Breast epithelium (tissue), 3 donors: ENCODE data around the gene ASXL1.

Experiments used
- POLR2A ChIP-seq: fragments of 450-650 bp; IDR thresholded peaks from one replicate; pipeline ENCODE4 v1.6.1; 2016; ENCODE audit warnings: antibody characterized with exemption, mild to moderate bottlenecking, moderate library complexity
- TF ChIP-seq, protein P1 (sequence below), 3 donors: fragments of 450-650 bp; IDR thresholded peaks; one replicate each; pipeline ENCODE4 v1.5.1; 2016 to 2017; ENCODE audit warnings: antibody characterized with exemption in 3 of 3, mild to moderate bottlenecking in 3 of 3, moderate library complexity in 3 of 3

DNA sequence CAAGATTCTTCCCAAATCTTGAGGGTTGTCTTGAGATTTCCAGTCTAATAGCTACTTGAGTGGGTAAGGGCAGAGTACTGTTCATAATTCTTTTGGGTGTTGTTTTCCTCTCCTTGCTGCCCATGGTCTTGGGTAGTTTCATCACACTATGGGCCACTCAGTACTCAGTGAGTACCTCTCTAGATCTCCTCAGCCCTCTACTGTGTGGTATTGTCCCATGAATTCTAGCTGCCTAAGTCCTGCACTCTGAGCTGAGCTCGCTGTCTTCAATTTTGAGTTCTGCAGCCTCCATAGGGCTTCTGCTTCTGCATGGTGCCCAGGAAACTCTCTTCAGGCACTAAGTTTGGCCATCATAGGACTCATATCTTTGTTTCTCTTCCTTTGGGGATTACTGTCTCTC lies 42.3 kb downstream of the ASXL1 start:
- TF ChIP-seq POLR2A: no peak
- TF ChIP-seq, protein P1, sequence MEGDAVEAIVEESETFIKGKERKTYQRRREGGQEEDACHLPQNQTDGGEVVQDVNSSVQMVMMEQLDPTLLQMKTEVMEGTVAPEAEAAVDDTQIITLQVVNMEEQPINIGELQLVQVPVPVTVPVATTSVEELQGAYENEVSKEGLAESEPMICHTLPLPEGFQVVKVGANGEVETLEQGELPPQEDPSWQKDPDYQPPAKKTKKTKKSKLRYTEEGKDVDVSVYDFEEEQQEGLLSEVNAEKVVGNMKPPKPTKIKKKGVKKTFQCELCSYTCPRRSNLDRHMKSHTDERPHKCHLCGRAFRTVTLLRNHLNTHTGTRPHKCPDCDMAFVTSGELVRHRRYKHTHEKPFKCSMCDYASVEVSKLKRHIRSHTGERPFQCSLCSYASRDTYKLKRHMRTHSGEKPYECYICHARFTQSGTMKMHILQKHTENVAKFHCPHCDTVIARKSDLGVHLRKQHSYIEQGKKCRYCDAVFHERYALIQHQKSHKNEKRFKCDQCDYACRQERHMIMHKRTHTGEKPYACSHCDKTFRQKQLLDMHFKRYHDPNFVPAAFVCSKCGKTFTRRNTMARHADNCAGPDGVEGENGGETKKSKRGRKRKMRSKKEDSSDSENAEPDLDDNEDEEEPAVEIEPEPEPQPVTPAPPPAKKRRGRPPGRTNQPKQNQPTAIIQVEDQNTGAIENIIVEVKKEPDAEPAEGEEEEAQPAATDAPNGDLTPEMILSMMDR (IDR thresholded peaks at IDR 0.05): no peak
